ENCODE data around the gene ARMC3. TPM values are rescaled to one million over a fixed set of nuclear protein-coding genes. Genes with fewer than 3 reads are reported as not detected.

Gene ARMC3
- polyA plus RNA-seq, 3 donors: not detected

- no peak for TF ChIP-seq CTCF (IDR thresholded peaks at IDR 0.05)
- H3K36me3 ChIP-seq (replicated peaks in 1 of 2; ENCODE audit: control insufficient read depth in 1 of 2, insufficient read depth in 2 of 2, low read length in 2 of 2): no peaks in the 10 kb centered on the region
- no peak overlapping the region for H3K27ac Mint-ChIP-seq
- peaks cover 2 to 9% (median 6%) of the 10 kb centered on the region in 3 donors for H3K27me3 Mint-ChIP-seq (ENCODE audit: low read depth in 3 of 3)
- peaks cover 7 to 9% of the 10 kb centered on the region in 2 donors for H3K4me1 ChIP-seq (ENCODE audit: control insufficient read depth in 1 of 2, insufficient read depth in 2 of 2, low read length in 2 of 2)
- no peak overlapping the region for H2AFZ ChIP-seq (ENCODE audit: insufficient read depth, low read depth, low read length, poor library complexity, severe bottlenecking)
- no peaks in the 10 kb centered on the region for H3K79me2 ChIP-seq (ENCODE audit: insufficient read depth, low read length)
- no peaks in the 10 kb centered on the region for H3K36me3 Mint-ChIP-seq
- no peak overlapping the region for H3K4me2 ChIP-seq (replicated peaks; ENCODE audit: extremely low read depth, low read length, poor library complexity, severe bottlenecking)
- no peak for DNase-seq
- intact Hi-C loops (cut with micrococcal nuclease): no loop called here
- H3K4me1 Mint-ChIP-seq: peaks cover 6% of the 10 kb centered on the region
- peaks cover 0 to 2% (median 0%) of the 10 kb centered on the region in 7 donors for H3K9me3 Mint-ChIP-seq
- peaks cover 4% of the 10 kb centered on the region in 2 donors for H3K27me3 ChIP-seq (ENCODE audit: control insufficient read depth in 2 of 2, insufficient read depth in 2 of 2, low read length in 2 of 2)
- H3K27ac ChIP-seq (ENCODE audit: low read depth in 1 of 2, low read length in 2 of 2): no peak overlapping the region
- no CpG with 5 or more reads among the region's 2 CpGs for WGBS (ENCODE audit: insufficient coverage)
- no peaks in the 10 kb centered on the region for H3K9me3 ChIP-seq (replicated peaks in 1 of 2; ENCODE audit: control insufficient read depth in 1 of 2, insufficient read depth in 1 of 2, low read length in 2 of 2)
- H3K9ac ChIP-seq (ENCODE audit: insufficient read depth, low read length, poor library complexity, severe bottlenecking): no peak overlapping the region
- no peak overlapping the region for H3K4me3 Mint-ChIP-seq
- H4K20me1 ChIP-seq (ENCODE audit: insufficient read depth, low read length): no peaks in the 10 kb centered on the region
- H3K4me3 ChIP-seq (replicated peaks in 1 of 3; ENCODE audit: low read depth in 2 of 3, low read length in 3 of 3): no peak overlapping the region
Observed at GRCh38 chr10:22931948-22932347, 4.1 kb downstream of the ARMC3 start.

- Histone ChIP-seq H3K79me2 (ENCODE audit: insufficient read depth, low read length) (no peaks in the 10 kb centered on the region), H4K20me1 (ENCODE audit: insufficient read depth, low read length) (no peaks in the 10 kb centered on the region), H3K4me3 (replicated peaks in 1 of 3; ENCODE audit: low read depth in 2 of 3, low read length in 3 of 3) (no peak overlapping the region), H3K9ac (ENCODE audit: insufficient read depth, low read length, poor library complexity, severe bottlenecking) (no peak overlapping the region), H2AFZ (ENCODE audit: insufficient read depth, low read depth, low read length, poor library complexity, severe bottlenecking) (no peak overlapping the region), H3K36me3 (replicated peaks in 1 of 2; ENCODE audit: control insufficient read depth in 1 of 2, insufficient read depth in 2 of 2, low read length in 2 of 2) (no peaks in the 10 kb centered on the region), H3K4me1 (ENCODE audit: control insufficient read depth in 1 of 2, insufficient read depth in 2 of 2, low read length in 2 of 2) (peaks cover 2 to 4% of the 10 kb centered on the region in 2 donors), H3K9me3 (replicated peaks in 1 of 2; ENCODE audit: control insufficient read depth in 1 of 2, insufficient read depth in 1 of 2, low read length in 2 of 2) (no peaks in the 10 kb centered on the region), H3K27me3 (ENCODE audit: control insufficient read depth in 2 of 2, insufficient read depth in 2 of 2, low read length in 2 of 2) (no peaks in the 10 kb centered on the region), H3K27ac (ENCODE audit: low read depth in 1 of 2, low read length in 2 of 2) (no peak overlapping the region), H3K4me2 (replicated peaks; ENCODE audit: extremely low read depth, low read length, poor library complexity, severe bottlenecking) (no peak overlapping the region)
- Mint-ChIP-seq H3K27ac (no peak overlapping the region), H3K9me3 (peaks cover 0 to 3% (median 0%) of the 10 kb centered on the region in 7 donors), H3K36me3 (no peaks in the 10 kb centered on the region), H3K4me1 (peaks cover 6% of the 10 kb centered on the region), H3K27me3 (ENCODE audit: low read depth in 3 of 3) (peaks cover 2 to 9% (median 6%) of the 10 kb centered on the region in 3 donors), H3K4me3 (no peak overlapping the region)
- intact Hi-C loops (cut with micrococcal nuclease): no loop called here
- DNase-seq: no peak
- no peak for TF ChIP-seq CTCF (IDR thresholded peaks at IDR 0.05)
- no CpG with 5 or more reads among the region's 5 CpGs for WGBS (ENCODE audit: insufficient coverage)
Observed at GRCh38 chr10:22932626-22933370, 4.9 kb downstream of the ARMC3 start.
